Measurements from ENCODE around the gene RIOK1. TPM values are rescaled to one million over a fixed set of nuclear protein-coding genes. Genes with fewer than 3 reads are reported as not detected.
A peak's percentile ranks its signal among the peaks of the same experiment; 100 is the strongest.

RIOK1 gene
- total and polyA plus RNA-seq, 8 donors = 8.7 to 105 (median 13.1) TPM

DNA sequence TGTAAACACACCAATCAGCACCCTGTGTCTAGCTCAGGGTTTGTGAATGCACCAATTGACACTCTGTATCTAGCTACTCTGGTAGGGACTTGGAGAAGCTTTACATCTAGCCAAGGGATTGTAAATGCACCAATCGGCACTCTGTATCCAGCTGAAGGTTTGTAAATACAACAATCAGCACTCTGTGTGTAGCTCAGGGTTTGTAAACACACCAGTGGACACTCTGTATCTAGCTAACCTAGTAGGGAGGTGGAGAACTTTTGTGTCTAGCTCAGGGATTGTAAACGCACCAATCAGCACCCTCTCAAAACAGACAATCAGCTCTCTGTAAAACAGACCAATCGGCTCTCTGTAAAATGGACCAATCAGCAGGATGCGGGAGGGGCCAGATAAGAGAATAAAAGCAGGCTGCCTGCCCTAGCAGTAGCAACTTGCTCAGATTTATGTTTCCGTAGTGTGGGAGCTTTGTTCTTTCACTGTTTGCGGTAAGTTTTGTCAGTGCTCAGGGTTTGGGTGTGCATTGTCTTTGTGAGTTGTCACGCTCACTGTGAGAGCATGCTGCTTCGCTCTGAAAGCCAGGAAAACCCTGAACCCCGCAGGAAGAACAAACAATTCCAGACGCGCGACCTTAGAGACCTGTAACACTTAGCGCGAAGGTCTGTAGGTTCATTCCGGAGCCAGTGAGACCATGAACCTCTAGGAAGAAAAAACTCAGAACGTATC lies 37.0 kb downstream of the RIOK1 start:
- no peak for TF ChIP-seq CTCF (IDR thresholded peaks at IDR 0.05)
- no peak for TF ChIP-seq POLR2A (IDR thresholded peaks at IDR 0.05)
- no peak for TF ChIP-seq POLR2AphosphoS5 (IDR thresholded peaks at IDR 0.05)
- no peak for TF ChIP-seq EP300 (IDR thresholded peaks at IDR 0.05)
- H3K4me1 ChIP-seq = peaks cover 0 to 6% (median 2%) of the 10 kb centered on the region in 4 donors
- H3K36me3 ChIP-seq = no peaks in the 10 kb centered on the region
- 66 to 86% (median 72%) methylated on average over 16 of the region's 16 CpGs for WGBS, 5 donors
- H3K27me3 ChIP-seq = no peaks in the 10 kb centered on the region
- intact Hi-C loops (cut with DNase I; ENCODE audit: low total_unique reads) = no loop called here
- peak overlapping the region in 1 of 4 donors; percentile 6 for H3K4me3 ChIP-seq
- H3K9me3 ChIP-seq = no peaks in the 10 kb centered on the region
- peak overlapping the region in 2 of 5 donors; percentile 38 to 39 for H3K27ac ChIP-seq
- DNase-seq = peak in 1 of 2 donors; percentile 46

GRCh38 chr6:7431313-7431673 lies 41.7 kb downstream of the RIOK1 start:
- H3K27me3 ChIP-seq = no peaks in the 10 kb centered on the region
- H3K4me1 ChIP-seq = peaks cover 0 to 14% (median 2%) of the 10 kb centered on the region in 4 donors
- no peak overlapping the region for H3K4me3 ChIP-seq
- H3K9me3 ChIP-seq = peaks cover 0 to 6% (median 1%) of the 10 kb centered on the region in 4 donors
- TF ChIP-seq EP300 (IDR thresholded peaks at IDR 0.05) (no peak), POLR2A (IDR thresholded peaks at IDR 0.05) (no peak), CTCF (IDR thresholded peaks at IDR 0.05) (no peak), POLR2AphosphoS5 (IDR thresholded peaks at IDR 0.05) (no peak)
- 61 to 79% (median 74%) methylated on average over 8 of the region's 8 CpGs for WGBS, 5 donors
- intact Hi-C loops (cut with DNase I; ENCODE audit: low total_unique reads) = no loop called here
- H3K36me3 ChIP-seq = no peaks in the 10 kb centered on the region
- H3K27ac ChIP-seq = no peak overlapping the region
- no peak for DNase-seq

DNA sequence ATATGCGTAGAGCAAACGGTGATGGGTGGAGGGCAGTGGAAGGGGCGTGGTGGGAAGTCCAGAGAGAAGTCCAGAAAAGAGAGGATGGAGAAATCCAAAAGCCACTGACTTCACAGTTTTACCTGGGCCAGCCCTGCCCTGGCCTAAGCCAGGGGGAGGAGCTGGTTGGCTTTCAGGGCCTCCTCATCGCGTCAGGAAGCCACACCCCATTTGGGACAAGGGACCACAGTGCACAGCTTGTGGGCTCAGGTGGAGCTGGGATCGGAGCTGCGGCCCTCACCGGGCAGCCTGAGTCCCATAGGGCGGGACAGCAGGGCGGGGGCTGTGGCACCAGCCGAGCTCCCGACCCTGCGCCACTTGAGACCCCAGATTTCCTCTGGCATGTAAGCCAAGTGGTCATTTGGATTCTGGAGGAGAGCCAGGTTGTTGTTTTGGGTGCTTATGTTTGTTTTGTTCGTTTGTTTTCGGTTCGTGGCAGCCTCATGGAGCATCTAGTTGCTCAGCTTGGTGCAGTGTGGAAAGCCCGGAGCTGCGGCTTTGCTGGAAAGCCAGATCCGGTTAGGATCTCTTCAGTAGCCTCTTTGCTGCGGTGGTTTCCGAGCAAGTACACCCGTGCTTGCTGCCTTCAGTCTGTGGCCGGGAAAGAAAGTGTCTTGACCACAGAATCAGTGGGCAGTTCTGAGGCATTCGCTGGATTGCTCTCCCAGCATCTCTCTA lies 42.2 kb downstream of the RIOK1 start:
- DNase-seq = peak; percentile 36 to 71
- 34 to 57% (median 49%) methylated on average over 22 to 24 of the region's 24 CpGs for WGBS, 5 donors
- TF ChIP-seq CTCF (IDR thresholded peaks at IDR 0.05) (no peak), POLR2A (IDR thresholded peaks at IDR 0.05) (no peak)
- H3K36me3 ChIP-seq = no peaks in the 10 kb centered on the region
- H3K27ac ChIP-seq = no peak overlapping the region
- H3K4me1 ChIP-seq = peaks cover 0 to 14% (median 2%) of the 10 kb centered on the region in 4 donors
- peak overlapping the region in 2 of 4 donors; percentile 19 to 22 for H3K4me3 ChIP-seq
- intact Hi-C loops (cut with DNase I; ENCODE audit: low total_unique reads) = no loop called here
- H3K9me3 ChIP-seq = peaks cover 0 to 6% (median 1%) of the 10 kb centered on the region in 4 donors
- no peaks in the 10 kb centered on the region for H3K27me3 ChIP-seq

DNA sequence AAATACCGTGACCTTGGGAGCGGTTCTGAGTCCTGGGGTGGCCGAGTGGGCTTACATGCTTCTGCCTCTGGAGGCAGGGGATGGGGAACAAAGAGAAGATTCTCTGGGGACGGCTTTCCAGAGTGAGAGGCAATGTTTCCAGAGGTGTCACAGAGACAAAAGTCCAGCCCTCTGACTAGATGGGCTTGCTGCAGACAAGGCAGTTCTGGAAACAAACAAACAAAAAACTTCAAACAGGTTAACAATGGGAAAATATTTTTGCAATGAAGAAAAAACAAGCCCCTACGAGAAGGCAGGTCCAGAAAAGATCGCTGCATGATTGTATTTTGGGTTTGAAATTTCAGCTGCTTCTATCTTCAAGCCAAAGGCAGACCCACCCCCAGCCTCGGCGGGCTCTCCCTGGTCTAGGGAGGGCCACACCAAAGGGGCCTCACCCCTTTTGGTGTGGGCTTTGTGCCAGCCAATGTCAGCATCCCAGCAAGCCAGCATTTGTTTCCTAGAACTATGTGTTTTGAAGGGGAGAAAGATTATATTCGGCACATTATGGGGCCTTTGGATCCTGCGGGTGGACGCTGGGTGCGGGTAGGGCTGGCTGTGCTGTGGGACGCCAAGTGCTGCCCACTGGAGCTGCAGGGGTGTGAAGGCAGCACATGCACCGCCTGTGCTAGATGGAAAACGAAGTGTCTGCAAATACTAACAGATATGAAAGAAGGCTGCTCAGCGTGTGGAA lies 42.9 kb downstream of the RIOK1 start:
- Histone ChIP-seq H3K27me3 (no peaks in the 10 kb centered on the region), H3K4me3 (peak overlapping the region in 1 of 4 donors; percentile 19), H3K9me3 (peaks cover 0 to 6% (median 1%) of the 10 kb centered on the region in 4 donors), H3K27ac (no peak overlapping the region), H3K4me1 (peaks cover 0 to 14% (median 2%) of the 10 kb centered on the region in 4 donors), H3K36me3 (no peaks in the 10 kb centered on the region)
- DNase-seq = no peak
- intact Hi-C loops (cut with DNase I; ENCODE audit: low total_unique reads) = no loop called here
- 69 to 75% (median 71%) methylated on average over 16 of the region's 16 CpGs for WGBS, 5 donors
- TF ChIP-seq POLR2A (IDR thresholded peaks at IDR 0.05) (no peak), CTCF (IDR thresholded peaks at IDR 0.05) (no peak), POLR2AphosphoS5 (IDR thresholded peaks at IDR 0.05) (no peak), EP300 (IDR thresholded peaks at IDR 0.05) (no peak)

Data from stomach (tissue), 9 donors.